HepG2 (cell line): Measurements from ENCODE around the gene RPS10. TPM values are rescaled to one million over a fixed set of nuclear protein-coding genes. Genes with fewer than 3 reads are reported as not detected.
A peak's percentile ranks its signal among the peaks of the same experiment; 100 is the strongest.

Experiments used
- ATAC-seq: fragments of 200-7000 bp; cut with Tn5 transposase; 3 replicates; pipeline ENCODE4 v1.9.1; 2020; ENCODE audit warnings: mild to moderate bottlenecking, moderate library complexity
- BruUV-seq: library from RNA; stranded (reverse); fragments of 400-500 nt; replicated peaks from 2 replicates; lab custom pipeline; 2021; lab: Mats Ljungman, UMichigan
- CTCF ChIA-PET: fragments of 300-600 bp; formaldehyde crosslinking; extraction: SDS; loops from one replicate; lab custom pipeline; 2021; ENCODE audit warnings: low total read pairs, inconsistent platforms, low intra/inter-chr PET ratio; lab: Yijun Ruan, JAX
- POLR2A ChIA-PET: fragments of 350-600 bp; sonication (Branson Sonifier 250); formaldehyde crosslinking; loops from one replicate; lab custom pipeline; 2020; ENCODE audit warnings: antibody characterized with exemption, inconsistent platforms; lab: Yijun Ruan, JAX
- DNase-seq: peaks from one replicate; pipeline ENCODE4 v3.0.0-alpha.2; 2015; ENCODE audit warnings: low spot score
- FAIRE-seq: peaks from 3 replicates; lab custom pipeline; 2011; peaks lifted over from hg19 to GRCh38; lab: Jason Lieb, UNC
- H2AFZ ChIP-seq: one replicate; pipeline ENCODE4 v1.6.1; 2011; ENCODE audit warnings: low read length, inconsistent platforms
- H3K27ac ChIP-seq: fragments of 300-600 bp; 3 replicates; pipeline ENCODE4 v1.8.0; 2011; ENCODE audit warnings: mixed run types, mild to moderate bottlenecking, mixed read lengths, low read length, inconsistent platforms; ENCODE audit not compliant: insufficient read depth; ENCODE audit errors: extremely low read length
- H3K27me3 ChIP-seq, 2 experiments: fragments of 200-600 bp in 1 of 2; 2 replicates in 1 of 2; 3 replicates in 1 of 2; pipeline versions ENCODE4 v1.6.0 to v1.8.0; 2011; ENCODE audit warnings: low read length in 2 of 2, mild to moderate bottlenecking in 2 of 2, moderate library complexity in 2 of 2, inconsistent platforms in 1 of 2; ENCODE audit not compliant: insufficient read depth in 2 of 2, control insufficient read depth in 1 of 2
- H3K36me3 ChIP-seq, 2 experiments: fragments of 200-600 bp in 1 of 2; replicated peaks in 1 of 2; 2 replicates in 1 of 2; 3 replicates in 1 of 2; pipeline versions ENCODE4 v1.5.1 to v1.8.0; 2011; ENCODE audit warnings: low read length in 2 of 2, inconsistent platforms in 1 of 2; ENCODE audit not compliant: insufficient read depth in 2 of 2, control insufficient read depth in 1 of 2
- H3K4me1 ChIP-seq: 2 replicates; pipeline ENCODE4 v1.5.1; 2012; ENCODE audit warnings: low read length, inconsistent platforms; ENCODE audit not compliant: insufficient read depth
- H3K4me2 ChIP-seq: 2 replicates; pipeline ENCODE4 v1.6.0; 2011; ENCODE audit warnings: low read depth, low read length, inconsistent platforms
- H3K4me3 ChIP-seq, 3 experiments: fragments of 200-600 bp in 1 of 3; sonication (generic), shearing (Covaris generic) in 1 of 3; replicated peaks in 1 of 3; 2 replicates each; pipeline ENCODE4 v1.5.1; 2011 to 2016; ENCODE audit warnings: low read length in 3 of 3, inconsistent platforms in 2 of 3, low read depth in 2 of 3, mild to moderate bottlenecking in 2 of 3, control low read depth in 1 of 3, mixed read lengths in 1 of 3; ENCODE audit not compliant: insufficient read depth in 1 of 3
- H3K79me2 ChIP-seq: one replicate; pipeline ENCODE4 v1.6.1; 2011; ENCODE audit warnings: low read length, inconsistent platforms; ENCODE audit not compliant: insufficient read depth
- H3K9ac ChIP-seq: 2 replicates; pipeline ENCODE4 v1.6.0; 2011; ENCODE audit warnings: mild to moderate bottlenecking, low read depth, low read length, inconsistent platforms; ENCODE audit not compliant: insufficient read depth
- H3K9me3 ChIP-seq: 2 replicates; pipeline ENCODE4 v1.5.1; 2012; ENCODE audit warnings: mild to moderate bottlenecking, low read length
- H4K20me1 ChIP-seq: 2 replicates; pipeline ENCODE4 v1.6.0; 2011; ENCODE audit warnings: inconsistent platforms, mild to moderate bottlenecking, low read length, moderate library complexity; ENCODE audit not compliant: insufficient read depth
- NFYB ChIP-seq: sonication (generic); formaldehyde crosslinking; IDR thresholded peaks from 2 replicates; pipeline ENCODE4 v1.4.0; 2020; ENCODE audit warnings: missing genetic modification reagents
- NFYC ChIP-seq: IDR thresholded peaks from 2 replicates; pipeline ENCODE4 v1.6.1; 2016; ENCODE audit warnings: missing genetic modification reagents, missing compliant biosample characterization
- POLR2AphosphoS2 ChIP-seq: IDR thresholded peaks from 2 replicates; pipeline ENCODE4 v1.6.1; 2011; ENCODE audit warnings: low read depth, low read length, improper control_type of control experiment
- SIX1 ChIP-seq: sonication (generic); formaldehyde crosslinking; IDR thresholded peaks from 2 replicates; pipeline ENCODE4 v1.4.0; 2020; ENCODE audit warnings: missing genetic modification reagents, borderline replicate concordance
- ZMYM4 ChIP-seq: sonication (generic); formaldehyde crosslinking; IDR thresholded peaks from 2 replicates; pipeline ENCODE4 v1.8.1; 2023; ENCODE audit warnings: mild to moderate bottlenecking, missing genetic modification reagents
- ZNF10 ChIP-seq: sonication (generic); formaldehyde crosslinking; IDR thresholded peaks from 2 replicates; pipeline ENCODE4 v1.4.0; 2020; ENCODE audit warnings: mild to moderate bottlenecking, low read depth, missing genetic modification reagents, borderline replicate concordance
- ZNF331 ChIP-seq: sonication (generic); formaldehyde crosslinking; IDR thresholded peaks from 2 replicates; pipeline ENCODE4 v1.4.0; 2020; ENCODE audit warnings: missing genetic modification reagents
- ZNF850 ChIP-seq: sonication (generic); formaldehyde crosslinking; conservative IDR thresholded peaks from 2 replicates; pipeline ENCODE4 v1.9.0; 2021; ENCODE audit warnings: mild to moderate bottlenecking, missing genetic modification reagents
- WGBS: methylation state at CpG from one replicate; pipeline ENCODE4 v1.1.6; 2017; ENCODE audit warnings: low lambda C conversion rate; 5-methylcytosine and 5-hydroxymethylcytosine counted together
- in situ Hi-C: cut with HindIII; loops from 2 replicates; pipeline ENCODE4 v1.10.0; 2017; ENCODE audit warnings: low pct_unique_long_range_greater_than_20kb; ENCODE audit not compliant: extremely low pct_ligation_motif_present
- intact Hi-C: fragments of 100-400 bp; cut with micrococcal nuclease; formaldehyde crosslinking; loops from one replicate; pipeline ENCODE4 v1.10.0; 2022; ENCODE audit not compliant: unreplicated experiment
- polyA plus RNA-seq, 8 experiments: library from polyadenylated mRNA; depleted of rRNA in 3 of 8; stranded (reverse) in 7 of 8; unstranded in 1 of 8; fragments of >200 nt; fragmentation: Illumina TruSeq in 4 of 8; extraction: Trizol in 4 of 8; gene quantifications; 2 replicates each; pipeline versions ENCODE4 v1.2.1 to v1.2.3, GENCODE V29; 2011 to 2016; ENCODE audit warnings: low read depth in 4 of 8, missing spikeins in 1 of 8, mixed read lengths in 1 of 8; ENCODE audit not compliant: insufficient read depth in 1 of 8
- total RNA-seq, 5 experiments: library from RNA; depleted of rRNA; stranded (reverse); fragments of >200 nt; fragmentation: Illumina TruSeq; extraction: Trizol; gene quantifications; 2 replicates each; pipeline ENCODE4 v1.2.3, GENCODE V29; 2016; ENCODE audit warnings: low read depth in 1 of 5
- TF ChIP-seq, protein P1 (sequence below): sonication (generic); formaldehyde crosslinking; IDR thresholded peaks from 2 replicates; pipeline ENCODE4 v1.4.0; 2020; ENCODE audit warnings: missing genetic modification reagents

Gene RPS10
- total and polyA plus RNA-seq, 2 of the 13 experiments (the other 11 are each of a cell fraction or from before 2014, with no cell fraction given) = 2,909 to 4,648 TPM

DNA sequence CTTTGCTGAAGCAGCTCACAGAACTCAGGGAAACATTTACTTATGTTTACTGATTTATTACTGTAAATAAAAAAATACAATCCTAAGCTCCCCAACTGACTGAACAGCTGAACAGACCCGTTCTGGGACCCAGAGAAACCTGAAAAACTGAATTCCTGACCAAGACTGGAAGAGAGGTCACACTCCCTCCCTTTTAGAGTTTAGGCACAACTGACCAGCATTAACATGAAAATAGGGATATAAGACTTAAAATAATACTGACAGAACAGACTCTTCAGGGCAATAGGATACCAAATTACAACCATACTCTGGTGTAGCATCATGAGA lies 11.7 kb upstream of the RPS10 start:
- Histone ChIP-seq H3K9me3 (no peaks in the 10 kb centered on the region), H3K27me3 (no peaks in the 10 kb centered on the region; a peak in 1 of 5 replicates), H3K4me2 (no peak overlapping the region), H4K20me1 (no peaks in the 10 kb centered on the region), H3K36me3 (no peaks in the 10 kb centered on the region), H3K4me1 (no peaks in the 10 kb centered on the region), H3K79me2 (no peaks in the 10 kb centered on the region), H2AFZ (no peak overlapping the region), H3K27ac (no peak overlapping the region), H3K9ac (no peak overlapping the region), H3K4me3 (no peak overlapping the region)
- no TSS peak for BruUV-seq
- in situ Hi-C loops (no loop called here), intact Hi-C loops (no loop called here)
- no peak for ATAC-seq
- WGBS = 5% methylated on average over 1 of the region's 1 CpG
- POLR2A ChIA-PET = interaction anchor here (2.5 kb wide), 1 partner anchor 12 kb away, joined by 20 read pairs; the partner anchor contains the start of gene RPS10
- FAIRE-seq = no peak
- DNase-seq = no peak
- CTCF ChIA-PET = no interaction called here
- no peak for TF ChIP-seq POLR2AphosphoS2
- 0 out of 2 replicates have a peak, but pooled peaks have one; percentile 7 for TF ChIP-seq ZNF850 (CRISPR knock-in tag)

DNA sequence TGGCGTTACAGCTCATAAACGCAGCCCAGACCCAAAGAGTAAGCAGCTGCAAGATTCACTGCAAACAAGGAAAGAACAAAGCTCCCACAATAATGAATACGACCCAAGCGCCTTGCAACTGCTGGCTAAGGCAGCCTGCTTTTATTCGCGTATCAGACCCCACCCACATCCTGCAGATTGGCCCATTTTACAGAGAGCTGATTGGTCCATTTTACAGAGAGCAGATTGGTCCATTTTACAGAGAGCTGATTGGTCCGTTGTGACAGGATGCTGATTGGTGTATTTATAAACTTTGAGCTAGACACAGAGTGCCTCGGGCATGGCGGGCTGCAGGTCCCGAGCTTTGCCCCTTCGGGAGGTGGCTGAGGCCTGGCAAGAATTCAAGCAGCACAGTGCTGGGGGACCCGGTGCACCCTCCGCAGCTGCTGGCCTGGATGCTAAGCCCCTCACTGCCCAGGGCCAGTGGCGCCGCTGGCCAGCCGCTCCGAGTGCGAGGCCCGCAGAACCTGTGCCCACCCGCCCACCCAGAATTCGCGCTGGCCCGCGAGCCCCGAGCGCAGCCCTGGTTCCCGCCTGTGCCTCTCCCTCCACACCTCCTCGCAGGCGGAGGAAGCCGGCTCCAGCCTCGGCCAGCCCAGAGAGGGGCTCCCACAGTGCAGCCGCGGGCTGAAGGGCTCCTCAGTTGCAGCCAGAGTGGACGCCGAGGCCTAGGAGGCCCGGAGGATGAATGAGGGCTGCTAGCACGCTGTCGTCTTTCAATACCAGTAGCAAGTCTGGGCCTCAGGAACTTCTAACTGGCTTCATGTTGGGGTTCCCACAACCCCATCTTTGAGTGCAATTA lies 11.2 kb upstream of the RPS10 start:
- no peaks in the 10 kb centered on the region for H3K9me3 ChIP-seq
- CTCF ChIA-PET = no interaction called here
- H3K4me1 ChIP-seq = no peaks in the 10 kb centered on the region
- DNase-seq (no peak), ATAC-seq (peak; percentile 61), FAIRE-seq (no peak)
- no peaks in the 10 kb centered on the region for H3K36me3 ChIP-seq
- POLR2A ChIA-PET = interaction anchor here (0.6 to 2.5 kb wide), 4 partner anchors 11 to 482 kb away, joined by 3 to 20 read pairs (median 3); partner anchors contain the start of gene RPS10
- peak; percentile 42; the same call in 1 of the 2 replicates for TF ChIP-seq NFYB (CRISPR knock-in tag)
- TF ChIP-seq ZMYM4 (CRISPR knock-in tag) = 0 out of 2 replicates have a peak, but pooled peaks have one; percentile 12
- TF ChIP-seq ZNF850 (CRISPR knock-in tag) = peak; percentile 97
- no peak for TF ChIP-seq SIX1 (CRISPR knock-in tag)
- TF ChIP-seq, protein P1, sequence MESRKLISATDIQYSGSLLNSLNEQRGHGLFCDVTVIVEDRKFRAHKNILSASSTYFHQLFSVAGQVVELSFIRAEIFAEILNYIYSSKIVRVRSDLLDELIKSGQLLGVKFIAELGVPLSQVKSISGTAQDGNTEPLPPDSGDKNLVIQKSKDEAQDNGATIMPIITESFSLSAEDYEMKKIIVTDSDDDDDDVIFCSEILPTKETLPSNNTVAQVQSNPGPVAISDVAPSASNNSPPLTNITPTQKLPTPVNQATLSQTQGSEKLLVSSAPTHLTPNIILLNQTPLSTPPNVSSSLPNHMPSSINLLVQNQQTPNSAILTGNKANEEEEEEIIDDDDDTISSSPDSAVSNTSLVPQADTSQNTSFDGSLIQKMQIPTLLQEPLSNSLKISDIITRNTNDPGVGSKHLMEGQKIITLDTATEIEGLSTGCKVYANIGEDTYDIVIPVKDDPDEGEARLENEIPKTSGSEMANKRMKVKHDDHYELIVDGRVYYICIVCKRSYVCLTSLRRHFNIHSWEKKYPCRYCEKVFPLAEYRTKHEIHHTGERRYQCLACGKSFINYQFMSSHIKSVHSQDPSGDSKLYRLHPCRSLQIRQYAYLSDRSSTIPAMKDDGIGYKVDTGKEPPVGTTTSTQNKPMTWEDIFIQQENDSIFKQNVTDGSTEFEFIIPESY (CRISPR knock-in tag) = peak; percentile 45; the same call in 1 of the 2 replicates
- TF ChIP-seq ZNF331 (CRISPR knock-in tag) = no peak
- TF ChIP-seq ZNF10 (CRISPR knock-in tag) = no peak
- TF ChIP-seq NFYC (CRISPR knock-in tag) = peak; percentile 56; the same call in 1 of the 2 replicates
- H4K20me1 ChIP-seq = no peaks in the 10 kb centered on the region
- no TSS peak for BruUV-seq
- no peaks in the 10 kb centered on the region; a peak in 1 of 5 replicates for H3K27me3 ChIP-seq
- H2AFZ ChIP-seq = no peak overlapping the region
- H3K9ac ChIP-seq = no peak overlapping the region
- 77% methylated on average over 25 of the region's 38 CpGs for WGBS
- H3K4me2 ChIP-seq = no peak overlapping the region; the same call in 1 of the 2 replicates
- intact Hi-C loops = no loop called here
- H3K27ac ChIP-seq = no peak overlapping the region
- in situ Hi-C loops = no loop called here
- no peaks in the 10 kb centered on the region for H3K79me2 ChIP-seq
- no peak overlapping the region for H3K4me3 ChIP-seq
